Lower lobe of right lung (tissue), 2 donors: ENCODE measurements around the gene PMEL. TPM values are rescaled to one million over a fixed set of nuclear protein-coding genes. Genes with fewer than 3 reads are reported as not detected.
A peak's percentile ranks its signal among the peaks of the same experiment; 100 is the strongest.

Experiments
- ATAC-seq, 2 donors: fragments of 200-7000 bp; cut with Tn5 transposase; one replicate each; pipeline ENCODE4 v1.9.1; 2020 to 2022; ENCODE audit warnings: mild to moderate bottlenecking in 2 of 2, moderate library complexity in 2 of 2
- DNase-seq: peaks from one replicate; pipeline ENCODE4 v3.0.0-alpha.2; 2020
- H3K27ac ChIP-seq: fragments of 200-600 bp; one replicate; pipeline ENCODE4 v1.8.0; 2022
- H3K27me3 ChIP-seq: fragments of 200-600 bp; one replicate; pipeline ENCODE4 v1.8.0; 2022; ENCODE audit warnings: low read depth
- H3K36me3 ChIP-seq: fragments of 200-600 bp; one replicate; pipeline ENCODE4 v1.8.0; 2022; ENCODE audit warnings: mild to moderate bottlenecking
- H3K4me1 ChIP-seq: fragments of 200-600 bp; one replicate; pipeline ENCODE4 v1.8.0; 2022
- H3K4me3 ChIP-seq: fragments of 200-600 bp; one replicate; pipeline ENCODE4 v1.8.0; 2022; ENCODE audit warnings: mild to moderate bottlenecking
- H3K9me3 ChIP-seq: fragments of 200-600 bp; one replicate; pipeline ENCODE4 v1.8.0; 2022
- intact Hi-C: fragments of 100-400 bp; cut with DNase I; formaldehyde crosslinking; loops from one replicate; pipeline ENCODE4 v1.11.0; 2022
- total RNA-seq: library from RNA; stranded (reverse); fragmentation: NEBNext Ultra II Directional; extraction: Animal tissue kit (Norgen Biotek cat#: 25700); gene quantifications from one replicate; pipeline ENCODE4 v1.2.1, GENCODE V29; 2021
- TF ChIP-seq, protein P1 (sequence below): fragments of 200-600 bp; IDR thresholded peaks from one replicate; pipeline ENCODE4 v1.8.0; 2022; ENCODE audit warnings: antibody characterized with exemption, mild to moderate bottlenecking
- donor health status: DM: no; HTN: yes; CAD: no; lungs with severe emphysema.

PMEL gene
- total RNA-seq, 1 donor from 2014 or later = 1.2 TPM

DNA sequence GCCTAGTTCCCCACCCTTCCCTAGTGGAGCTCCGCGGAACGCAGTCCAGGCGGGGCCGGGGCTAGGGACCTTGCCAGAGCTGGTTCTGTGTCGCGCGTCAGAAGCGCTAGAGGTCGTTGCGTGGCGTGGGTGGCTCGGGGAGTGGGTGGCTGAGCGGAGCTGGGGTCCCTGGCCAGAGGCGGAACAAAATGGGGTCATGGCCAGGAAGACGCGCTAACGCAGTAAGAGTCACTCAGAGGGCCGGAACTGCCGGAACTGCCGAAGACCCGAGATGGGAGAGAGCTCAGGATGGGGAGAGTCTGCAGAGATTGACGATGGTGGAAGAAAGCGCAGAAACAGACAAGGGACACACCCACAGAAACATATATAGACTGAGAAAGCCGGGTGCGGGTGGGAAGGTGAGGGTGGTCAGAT lies 30.1 kb downstream of the PMEL start:
- Histone ChIP-seq H3K9me3 (no peaks in the 10 kb centered on the region), H3K27ac (peak overlapping the region; percentile 15), H3K4me1 (peaks cover 38% of the 10 kb centered on the region), H3K4me3 (peak overlapping the region; percentile 39), H3K27me3 (no peaks in the 10 kb centered on the region), H3K36me3 (peaks cover 20% of the 10 kb centered on the region)
- intact Hi-C loops = loop anchor here (10.0 kb wide), 1 partner anchor 191 kb away; the partner anchor contains the start of gene GDF11
- no peak for ATAC-seq
- peak; percentile 47 for DNase-seq
- TF ChIP-seq, protein P1, sequence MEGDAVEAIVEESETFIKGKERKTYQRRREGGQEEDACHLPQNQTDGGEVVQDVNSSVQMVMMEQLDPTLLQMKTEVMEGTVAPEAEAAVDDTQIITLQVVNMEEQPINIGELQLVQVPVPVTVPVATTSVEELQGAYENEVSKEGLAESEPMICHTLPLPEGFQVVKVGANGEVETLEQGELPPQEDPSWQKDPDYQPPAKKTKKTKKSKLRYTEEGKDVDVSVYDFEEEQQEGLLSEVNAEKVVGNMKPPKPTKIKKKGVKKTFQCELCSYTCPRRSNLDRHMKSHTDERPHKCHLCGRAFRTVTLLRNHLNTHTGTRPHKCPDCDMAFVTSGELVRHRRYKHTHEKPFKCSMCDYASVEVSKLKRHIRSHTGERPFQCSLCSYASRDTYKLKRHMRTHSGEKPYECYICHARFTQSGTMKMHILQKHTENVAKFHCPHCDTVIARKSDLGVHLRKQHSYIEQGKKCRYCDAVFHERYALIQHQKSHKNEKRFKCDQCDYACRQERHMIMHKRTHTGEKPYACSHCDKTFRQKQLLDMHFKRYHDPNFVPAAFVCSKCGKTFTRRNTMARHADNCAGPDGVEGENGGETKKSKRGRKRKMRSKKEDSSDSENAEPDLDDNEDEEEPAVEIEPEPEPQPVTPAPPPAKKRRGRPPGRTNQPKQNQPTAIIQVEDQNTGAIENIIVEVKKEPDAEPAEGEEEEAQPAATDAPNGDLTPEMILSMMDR = peak; percentile 6

DNA sequence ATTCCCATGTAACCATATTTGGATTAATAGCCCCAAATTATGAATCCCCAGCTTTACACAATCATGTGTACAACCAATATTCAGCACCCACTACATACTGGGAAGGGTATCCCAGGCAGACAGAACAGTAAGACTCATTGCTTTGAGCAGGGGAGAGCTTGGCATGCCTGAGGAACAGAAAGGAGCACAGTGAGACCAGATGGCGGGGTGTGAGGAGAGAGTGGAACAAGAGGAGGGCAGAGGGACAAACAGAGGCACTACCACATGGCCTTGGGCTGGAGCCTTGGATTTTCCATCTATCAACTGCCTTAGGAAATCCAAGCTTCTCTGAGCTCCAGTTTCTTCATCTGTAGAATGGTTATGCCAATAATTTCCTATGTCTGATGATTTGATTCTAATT lies 31.1 kb downstream of the PMEL start:
- intact Hi-C loops = loop anchor here (10.0 kb wide), 1 partner anchor 190 kb away; the partner anchor contains the start of gene GDF11
- Histone ChIP-seq H3K4me3 (no peak overlapping the region), H3K27me3 (no peaks in the 10 kb centered on the region), H3K4me1 (peaks cover 39% of the 10 kb centered on the region), H3K36me3 (peaks cover 20% of the 10 kb centered on the region), H3K27ac (no peak overlapping the region), H3K9me3 (no peaks in the 10 kb centered on the region)
- DNase-seq (no peak), ATAC-seq (no peak)
- TF ChIP-seq, protein P1 = no peak

DNA sequence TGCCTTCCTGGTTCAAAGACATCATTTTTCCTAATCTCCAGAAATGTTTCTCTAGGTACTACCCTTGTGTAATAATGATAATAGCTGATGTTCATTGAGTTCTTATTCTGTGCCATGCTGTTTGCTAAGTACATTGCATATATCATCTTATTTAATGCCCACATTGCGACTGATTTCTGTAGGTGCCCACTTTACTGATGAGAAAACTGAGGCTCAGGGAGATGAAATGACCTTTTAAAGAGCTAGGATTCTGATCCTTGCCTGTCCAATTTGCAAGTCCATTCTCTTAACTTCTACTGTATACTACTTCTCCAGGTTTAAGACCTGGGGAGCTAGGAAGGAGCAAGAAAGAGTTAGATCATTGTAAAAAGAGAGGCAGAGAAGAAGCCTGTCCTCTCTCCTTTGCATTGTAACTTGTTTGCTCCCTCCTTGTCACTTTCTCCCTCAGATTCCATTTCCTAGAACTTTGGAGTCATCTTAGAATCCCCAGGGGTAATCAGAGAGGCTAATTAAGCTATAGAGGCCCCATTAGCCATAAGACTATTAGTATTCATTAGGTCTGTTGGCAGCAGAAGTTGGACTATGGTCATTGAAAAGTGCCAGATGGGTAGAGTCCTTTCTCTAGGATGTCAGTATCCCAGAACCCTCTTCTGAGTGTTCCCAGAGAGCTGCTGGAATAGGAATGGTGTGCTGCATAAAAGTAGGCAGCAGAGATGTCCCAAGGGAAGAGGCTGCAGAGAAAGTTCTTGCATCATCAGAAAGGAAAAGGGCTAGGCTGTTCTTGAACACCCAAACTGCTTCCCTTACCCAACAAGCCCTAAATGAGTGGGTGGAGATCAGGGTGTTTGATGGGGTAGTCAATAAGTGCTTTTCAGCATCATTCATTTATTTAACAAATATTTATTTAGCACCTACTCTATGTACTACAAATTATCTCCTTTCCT lies 31.8 kb downstream of the PMEL start:
- H3K27ac ChIP-seq = no peak overlapping the region
- intact Hi-C loops = loop anchor here (10.0 kb wide), 1 partner anchor 189 kb away; the partner anchor contains the start of gene GDF11
- peaks cover 17% of the 10 kb centered on the region for H3K36me3 ChIP-seq
- no peak overlapping the region for H3K4me3 ChIP-seq
- no peaks in the 10 kb centered on the region for H3K9me3 ChIP-seq
- no peak for ATAC-seq
- no peaks in the 10 kb centered on the region for H3K27me3 ChIP-seq
- peaks cover 46% of the 10 kb centered on the region for H3K4me1 ChIP-seq
- no peak for DNase-seq
- TF ChIP-seq, protein P1 = no peak

DNA sequence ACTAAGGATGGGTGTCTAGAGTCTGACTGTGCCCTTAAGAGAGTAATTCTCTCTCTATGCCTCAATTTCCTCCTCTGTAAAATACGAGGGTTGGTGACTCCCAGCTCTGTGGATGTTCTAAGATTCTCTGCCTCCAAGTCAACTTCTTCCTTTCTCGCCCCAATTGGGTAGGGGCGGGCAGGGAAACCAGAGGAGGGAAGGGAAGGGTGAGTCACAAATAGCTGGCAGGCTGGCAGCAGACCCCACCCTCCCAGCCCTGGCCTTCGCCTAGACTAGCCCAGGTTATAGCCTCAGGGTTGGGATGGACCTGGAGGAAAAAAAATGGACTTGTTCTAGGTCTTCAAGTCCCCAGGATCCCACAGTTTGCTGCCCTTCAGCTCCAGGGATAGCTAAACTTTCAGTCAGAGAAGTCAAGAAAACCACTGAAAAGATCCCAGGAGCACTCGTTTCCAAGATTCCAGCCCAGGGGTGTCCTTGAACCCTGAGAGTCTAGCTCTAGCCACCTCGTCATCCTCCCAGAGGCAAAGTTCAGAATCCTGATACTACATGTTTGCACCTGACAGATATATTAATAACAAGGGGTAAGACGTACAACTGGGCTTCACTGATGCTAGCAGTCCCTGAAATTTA lies 32.6 kb downstream of the PMEL start:
- Histone ChIP-seq H3K4me3 (peak overlapping the region; percentile 75), H3K27ac (no peak overlapping the region), H3K9me3 (no peaks in the 10 kb centered on the region), H3K27me3 (no peaks in the 10 kb centered on the region), H3K36me3 (peaks cover 10% of the 10 kb centered on the region), H3K4me1 (peaks cover 54% of the 10 kb centered on the region)
- no peak for DNase-seq
- intact Hi-C loops = loop anchor here (10.0 kb wide), 1 partner anchor 188 kb away; the partner anchor contains the start of gene GDF11
- no peak for ATAC-seq
- TF ChIP-seq, protein P1 = no peak

DNA sequence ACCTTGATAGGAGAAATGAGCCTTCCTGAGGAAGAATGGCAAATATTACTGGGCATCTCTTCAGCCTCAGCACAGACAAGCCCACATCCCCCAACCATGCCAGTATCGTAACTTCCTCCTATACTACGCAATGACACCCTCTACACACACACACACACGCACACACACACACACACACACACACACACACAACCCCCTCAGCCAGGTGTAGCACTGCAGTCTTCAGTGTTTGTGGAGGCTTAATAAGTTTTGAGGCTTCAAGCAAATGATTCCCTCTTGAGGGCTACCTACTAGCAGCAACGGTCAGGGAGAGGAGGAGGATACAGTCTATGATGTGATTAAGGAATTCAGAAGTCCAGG lies 33.3 kb downstream of the PMEL start:
- Histone ChIP-seq H3K27me3 (no peaks in the 10 kb centered on the region), H3K4me1 (peaks cover 57% of the 10 kb centered on the region), H3K4me3 (peak overlapping the region; percentile 75), H3K9me3 (no peaks in the 10 kb centered on the region), H3K36me3 (peaks cover 4% of the 10 kb centered on the region), H3K27ac (peak overlapping the region; percentile 84)
- intact Hi-C loops = loop anchor here (10.0 kb wide), 1 partner anchor 188 kb away; the partner anchor contains the start of gene GDF11
- peak; percentile 16 to 52 for ATAC-seq
- TF ChIP-seq, protein P1 = no peak
- no peak for DNase-seq
